GM12801 (cell line): ENCODE results near the gene MIF.

Source experiments
- CTCF ChIP-seq: IDR thresholded peaks from one replicate; pipeline ENCODE4 v1.5.1; 2011; ENCODE audit warnings: control low read depth; ENCODE audit not compliant: insufficient read length; ENCODE audit errors: extremely low read depth

The MIF gene

GRCh38 chr22:23884140-23884539 is 10.0 kb upstream of the MIF start:
- TF ChIP-seq CTCF, result no peak

GRCh38 chr22:23888615-23889401 is 5.4 kb upstream of the MIF start:
- no peak for TF ChIP-seq CTCF

GRCh38 chr22:23889620-23890019 is 4.6 kb upstream of the MIF start:
- no peak for TF ChIP-seq CTCF

DNA sequence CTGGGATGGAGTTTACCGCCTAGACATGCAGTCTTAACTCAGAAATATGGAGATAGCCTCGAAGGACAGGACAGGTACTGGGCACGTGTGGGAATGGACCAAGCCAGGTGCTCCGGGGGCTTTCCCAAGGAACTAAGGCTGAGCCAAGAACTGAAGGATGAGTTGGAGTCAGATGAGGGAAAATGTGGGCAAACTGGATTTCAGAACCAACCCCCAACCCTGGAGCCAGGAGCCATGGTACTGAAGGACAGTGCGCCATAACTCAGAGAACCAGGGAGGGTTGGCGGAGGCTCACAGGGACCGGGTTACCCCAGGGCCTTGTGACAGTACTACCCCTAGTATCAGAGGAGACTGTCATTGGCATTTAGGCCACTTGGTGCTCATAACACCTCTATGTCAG is 2.5 kb upstream of the MIF start:
- TF ChIP-seq CTCF, result no peak

DNA sequence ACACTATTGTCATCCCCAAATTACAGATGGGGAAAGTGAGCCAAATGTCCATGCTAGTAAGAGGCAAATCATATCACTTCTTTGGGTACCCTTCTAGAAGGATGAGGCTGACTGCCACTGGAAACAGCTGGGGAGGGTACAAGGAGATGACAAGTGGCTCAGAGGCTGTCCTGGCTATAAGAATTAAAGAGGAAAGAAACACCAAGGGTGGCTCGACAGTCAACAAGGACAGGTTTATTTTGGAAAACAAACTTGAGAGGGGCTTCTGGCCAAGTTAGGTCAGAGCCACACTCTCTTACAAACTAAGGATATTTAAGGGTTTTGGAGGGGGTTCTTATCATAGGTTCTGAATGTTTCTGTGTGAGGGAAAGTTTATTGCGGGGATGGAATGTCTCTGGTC is 2.1 kb upstream of the MIF start:
- TF ChIP-seq CTCF, result no peak

DNA sequence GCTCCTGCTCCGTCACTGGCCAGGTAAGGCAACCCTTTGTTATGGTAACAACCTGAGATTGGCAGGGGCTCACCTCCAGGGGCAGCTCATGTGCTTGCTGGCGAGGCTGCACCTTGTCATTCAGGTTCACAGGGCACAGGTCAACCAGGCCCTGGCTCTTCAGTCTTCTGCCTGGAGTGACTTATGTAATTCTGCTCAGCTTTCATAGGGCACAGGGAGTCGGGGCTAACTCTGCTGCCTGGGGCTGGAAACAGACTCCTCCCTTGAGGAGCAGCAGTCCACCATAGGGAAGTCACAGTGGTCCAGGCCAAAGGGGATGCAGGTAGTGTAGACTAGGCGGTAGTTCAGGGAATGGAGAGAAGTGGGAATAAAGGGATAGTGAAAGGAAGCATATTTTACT is 1.5 kb upstream of the MIF start:
- no peak for TF ChIP-seq CTCF

GRCh38 chr22:23893121-23893944 is 850 bp upstream of the MIF start:
- no peak for TF ChIP-seq CTCF
